ENCODE results near the gene STAB2.

The STAB2 gene

DNA sequence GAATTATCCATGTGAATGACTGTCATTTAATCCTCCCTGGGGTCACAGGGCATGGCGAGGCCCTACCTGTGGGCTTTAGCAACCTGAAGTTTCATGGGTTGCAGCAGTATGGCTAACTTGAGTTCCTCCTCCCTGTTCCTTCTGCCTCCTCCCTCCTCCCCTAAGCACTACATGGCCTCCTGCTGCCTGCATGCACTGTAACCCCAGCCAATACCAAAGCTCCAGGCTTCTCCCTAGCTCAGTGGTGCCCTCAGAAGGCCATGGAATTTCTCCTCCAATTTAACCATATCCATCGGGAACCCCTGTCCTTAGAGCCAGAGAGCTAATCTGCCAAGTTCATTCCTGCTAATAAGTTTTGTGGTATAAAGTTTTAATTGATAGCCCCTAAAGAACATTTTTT lies 158.9 kb downstream of the STAB2 start:
- H3K4me1 Mint-ChIP-seq: peaks cover 6% of the 10 kb centered on the region
- H3K36me3 Mint-ChIP-seq (ENCODE audit: low read depth): no peaks in the 10 kb centered on the region
- no peaks in the 10 kb centered on the region for H3K9me3 Mint-ChIP-seq
- no peaks in the 10 kb centered on the region for H3K27me3 Mint-ChIP-seq (ENCODE audit: low read depth, poor library complexity)
- TF ChIP-seq CTCF (IDR thresholded peaks at IDR 0.05): no peak
- DNase-seq: no peak
- H3K4me3 Mint-ChIP-seq: no peak overlapping the region
- no peak overlapping the region for H3K27ac Mint-ChIP-seq

DNA sequence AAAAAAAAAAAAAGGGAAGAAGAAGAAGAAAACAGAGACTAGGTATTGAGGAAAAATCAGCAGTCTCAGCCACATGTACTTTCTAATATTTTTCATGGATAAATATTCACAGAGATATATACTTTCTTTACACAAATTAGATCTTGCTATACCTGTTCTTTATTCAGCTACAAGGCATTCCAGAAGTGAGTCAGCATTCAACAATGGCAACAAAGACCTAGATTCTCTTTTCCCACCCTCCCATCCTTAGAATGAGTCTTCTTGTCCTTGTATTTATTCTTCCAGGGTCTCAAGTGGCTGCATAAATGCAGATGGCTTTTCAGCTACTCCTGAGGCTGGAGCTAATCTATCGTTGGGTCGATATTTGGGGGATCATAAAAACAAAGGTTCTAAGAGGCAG lies 160.9 kb downstream of the STAB2 start:
- Mint-ChIP-seq H3K4me1 (peaks cover 6% of the 10 kb centered on the region), H3K27me3 (ENCODE audit: low read depth, poor library complexity) (peaks cover 2% of the 10 kb centered on the region)

GRCh38 chr12:103748875-103749274 lies 161.8 kb downstream of the STAB2 start:
- Mint-ChIP-seq H3K9me3 (no peaks in the 10 kb centered on the region), H3K27me3 (ENCODE audit: low read depth, poor library complexity) (peaks cover 3% of the 10 kb centered on the region), H3K27ac (no peak overlapping the region), H3K4me1 (peaks cover 6% of the 10 kb centered on the region), H3K36me3 (ENCODE audit: low read depth) (no peaks in the 10 kb centered on the region), H3K4me3 (no peak overlapping the region)
- no peak for TF ChIP-seq CTCF (IDR thresholded peaks at IDR 0.05)
- no peak for DNase-seq

More for the DNA sequence above, 160.9 kb downstream of the STAB2 start:
- Mint-ChIP-seq H3K9me3 (no peaks in the 10 kb centered on the region), H3K36me3 (ENCODE audit: low read depth) (no peaks in the 10 kb centered on the region), H3K4me3 (no peak overlapping the region), H3K27ac (no peak overlapping the region)
- no peak for TF ChIP-seq CTCF (IDR thresholded peaks at IDR 0.05)
- DNase-seq: no peak

- Mint-ChIP-seq H3K27me3 (ENCODE audit: low read depth, poor library complexity) (peaks cover 3% of the 10 kb centered on the region), H3K36me3 (ENCODE audit: low read depth) (no peaks in the 10 kb centered on the region), H3K4me1 (peaks cover 1% of the 10 kb centered on the region), H3K4me3 (no peak overlapping the region), H3K9me3 (no peaks in the 10 kb centered on the region), H3K27ac (no peak overlapping the region)
- DNase-seq: no peak
- TF ChIP-seq CTCF (IDR thresholded peaks at IDR 0.05): no peak
Measured at GRCh38 chr12:103751171-103751570, 164.1 kb downstream of the STAB2 start.

GRCh38 chr12:103751600-103751999 lies 164.5 kb downstream of the STAB2 start:
- H3K27ac Mint-ChIP-seq: no peak overlapping the region
- H3K4me3 Mint-ChIP-seq: no peak overlapping the region
- H3K27me3 Mint-ChIP-seq (ENCODE audit: low read depth, poor library complexity): peaks cover 3% of the 10 kb centered on the region
- H3K9me3 Mint-ChIP-seq: no peaks in the 10 kb centered on the region
- no peak for TF ChIP-seq CTCF (IDR thresholded peaks at IDR 0.05)
- no peaks in the 10 kb centered on the region for H3K4me1 Mint-ChIP-seq
- DNase-seq: no peak
- no peaks in the 10 kb centered on the region for H3K36me3 Mint-ChIP-seq (ENCODE audit: low read depth)

DNA sequence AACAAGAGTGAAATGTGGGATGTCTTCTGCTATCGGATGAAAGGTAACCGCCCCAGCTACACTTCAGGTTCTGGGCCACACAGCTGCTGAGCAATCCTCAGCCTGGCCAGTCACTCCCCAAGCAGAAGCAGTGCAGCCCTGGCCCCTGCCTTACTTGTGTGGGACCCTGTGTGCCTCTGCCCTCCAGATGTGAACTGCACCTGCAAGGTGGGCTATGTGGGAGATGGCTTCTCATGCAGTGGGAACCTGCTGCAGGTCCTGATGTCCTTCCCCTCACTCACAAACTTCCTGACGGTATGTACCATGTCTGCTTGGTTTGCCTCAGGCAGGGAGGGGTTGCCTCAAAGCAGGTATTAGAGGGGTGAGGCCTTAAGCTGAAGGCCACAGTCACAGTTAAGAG lies 168.4 kb downstream of the STAB2 start:
- H3K36me3 Mint-ChIP-seq (ENCODE audit: low read depth): no peaks in the 10 kb centered on the region
- H3K4me1 Mint-ChIP-seq: no peaks in the 10 kb centered on the region
- no peaks in the 10 kb centered on the region for H3K9me3 Mint-ChIP-seq
- no peak overlapping the region for H3K27ac Mint-ChIP-seq
- TF ChIP-seq CTCF (IDR thresholded peaks at IDR 0.05): no peak
- H3K27me3 Mint-ChIP-seq (ENCODE audit: low read depth, poor library complexity): peaks cover 3% of the 10 kb centered on the region
- no peak overlapping the region for H3K4me3 Mint-ChIP-seq
- DNase-seq: no peak
